ENCODE measurements around the gene SON. TPM values are rescaled to one million over a fixed set of nuclear protein-coding genes. Genes with fewer than 3 reads are reported as not detected.

SON gene
- total RNA-seq, 1 experiment from 2014 or later, result 329 TPM

DNA sequence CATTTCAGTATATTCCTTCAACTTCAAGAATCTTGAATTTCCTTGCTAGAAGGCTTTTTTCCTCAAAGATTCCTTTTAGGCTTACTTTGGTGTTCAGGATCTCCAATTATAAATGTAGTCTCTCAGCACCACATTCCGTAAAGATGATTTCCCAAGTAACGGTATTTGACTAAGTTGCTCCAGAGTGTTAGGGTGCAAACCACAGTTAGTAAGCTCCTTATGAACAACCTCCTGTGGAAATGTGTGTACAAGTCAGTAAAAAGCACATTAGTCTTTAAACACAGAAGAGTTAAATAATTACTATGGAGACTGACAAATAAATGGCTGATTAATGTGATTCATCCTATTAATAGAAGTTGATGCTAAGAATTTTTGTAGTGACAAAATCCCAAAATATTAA lies 35.4 kb downstream of the SON start:
- Histone ChIP-seq H2BK12ac (ENCODE audit: insufficient read length, low read depth, low read length) (no peak overlapping the region), H3T11ph (ENCODE audit: low read length) (no peak overlapping the region), H4K91ac (ENCODE audit: insufficient read length, low read depth, low read length) (no peak overlapping the region), H2BK5ac (ENCODE audit: insufficient read length, low read length) (no peak overlapping the region), H3K27ac (ENCODE audit: insufficient read length, low read depth, low read length) (no peak overlapping the region), H3K4ac (ENCODE audit: low read depth, low read length) (no peak overlapping the region), H3K79me2 (ENCODE audit: insufficient read depth, low read length) (no peaks in the 10 kb centered on the region), H2AFZ (ENCODE audit: low read length) (no peak overlapping the region), H3K14ac (ENCODE audit: insufficient read depth, low read length) (no peak overlapping the region), H3K9me3 (ENCODE audit: control insufficient read depth, low read depth, low read length) (no peaks in the 10 kb centered on the region), H3K27me3 (ENCODE audit: insufficient read depth, low read length) (no peaks in the 10 kb centered on the region), H3K56ac (ENCODE audit: insufficient read length, low read depth, low read length) (no peak overlapping the region), H2BK15ac (ENCODE audit: low read depth, low read length) (no peak overlapping the region), H4K5ac (ENCODE audit: insufficient read length, low read depth, low read length) (no peak overlapping the region), H2BK20ac (ENCODE audit: low read depth, low read length, poor library complexity, severe bottlenecking) (no peak overlapping the region), H3K9ac (ENCODE audit: extremely low read depth, insufficient read length, low read length) (no peak overlapping the region), H3K18ac (ENCODE audit: insufficient read length, low read depth, low read length) (no peak overlapping the region), H3K79me1 (ENCODE audit: insufficient read depth, low read depth, low read length, poor library complexity, severe bottlenecking) (no peaks in the 10 kb centered on the region), H4K20me1 (ENCODE audit: control insufficient read depth, insufficient read depth, insufficient read length) (no peaks in the 10 kb centered on the region), H3K23ac (ENCODE audit: insufficient read length, low read depth, low read length) (no peak overlapping the region), H2AK5ac (ENCODE audit: insufficient read length, low read length) (no peak overlapping the region), H3K23me2 (ENCODE audit: insufficient read length, low read depth, low read length, poor library complexity, severe bottlenecking) (no peaks in the 10 kb centered on the region), H3K4me1 (ENCODE audit: insufficient read depth, low read length) (no peaks in the 10 kb centered on the region), H4K8ac (replicated peaks; ENCODE audit: insufficient read length, low read depth, low read length) (no peak overlapping the region), H3K4me2 (ENCODE audit: insufficient read depth, insufficient read length, low read length) (no peak overlapping the region), H2BK120ac (ENCODE audit: low read depth, low read length, poor library complexity, severe bottlenecking) (no peak overlapping the region)
- Mint-ChIP-seq H3K4me1 (no peaks in the 10 kb centered on the region), H3K4me3 (no peak overlapping the region), H3K36me3 (ENCODE audit: insufficient read depth in 1 of 3, low read depth in 3 of 3) (peaks cover 10 to 78% (median 56%) of the 10 kb centered on the region in 3 experiments; a peak in 6 of 7 replicates), H3K9me3 (no peaks in the 10 kb centered on the region), H3K27me3 (ENCODE audit: low read depth) (no peaks in the 10 kb centered on the region), H3K27ac (no peak overlapping the region; a peak in 1 of 7 replicates)
- no CpG with 5 or more reads among the region's 2 CpGs for WGBS (ENCODE audit: extremely low coverage, insufficient read length, low lambda C conversion rate)
- TF ChIP-seq, protein P1, sequence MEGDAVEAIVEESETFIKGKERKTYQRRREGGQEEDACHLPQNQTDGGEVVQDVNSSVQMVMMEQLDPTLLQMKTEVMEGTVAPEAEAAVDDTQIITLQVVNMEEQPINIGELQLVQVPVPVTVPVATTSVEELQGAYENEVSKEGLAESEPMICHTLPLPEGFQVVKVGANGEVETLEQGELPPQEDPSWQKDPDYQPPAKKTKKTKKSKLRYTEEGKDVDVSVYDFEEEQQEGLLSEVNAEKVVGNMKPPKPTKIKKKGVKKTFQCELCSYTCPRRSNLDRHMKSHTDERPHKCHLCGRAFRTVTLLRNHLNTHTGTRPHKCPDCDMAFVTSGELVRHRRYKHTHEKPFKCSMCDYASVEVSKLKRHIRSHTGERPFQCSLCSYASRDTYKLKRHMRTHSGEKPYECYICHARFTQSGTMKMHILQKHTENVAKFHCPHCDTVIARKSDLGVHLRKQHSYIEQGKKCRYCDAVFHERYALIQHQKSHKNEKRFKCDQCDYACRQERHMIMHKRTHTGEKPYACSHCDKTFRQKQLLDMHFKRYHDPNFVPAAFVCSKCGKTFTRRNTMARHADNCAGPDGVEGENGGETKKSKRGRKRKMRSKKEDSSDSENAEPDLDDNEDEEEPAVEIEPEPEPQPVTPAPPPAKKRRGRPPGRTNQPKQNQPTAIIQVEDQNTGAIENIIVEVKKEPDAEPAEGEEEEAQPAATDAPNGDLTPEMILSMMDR (conservative IDR thresholded peaks at IDR 0.05), result no peak
- no peak for DNase-seq
